HEK293T (cell line): ENCODE data around the gene FAM20B.

Experiments
- BHLHE40 ChIP-seq: fragments of 450-650 bp; IDR thresholded peaks from 2 replicates; pipeline ENCODE4 v1.6.1; 2016; ENCODE audit warnings: mild to moderate bottlenecking, moderate library complexity, borderline replicate concordance
- CTBP1 ChIP-seq: fragments of 450-650 bp; IDR thresholded peaks from 2 replicates; pipeline ENCODE4 v1.6.1; 2016; ENCODE audit warnings: borderline replicate concordance
- ELF4 ChIP-seq: fragments of 450-650 bp; IDR thresholded peaks from 2 replicates; pipeline ENCODE4 v1.6.1; 2017; ENCODE audit warnings: antibody characterized with exemption
- FOXM1 ChIP-seq: fragments of 450-650 bp; IDR thresholded peaks from 2 replicates; pipeline ENCODE4 v1.6.1; 2017; ENCODE audit warnings: mild to moderate bottlenecking, borderline replicate concordance
- HDGF ChIP-seq: fragments of 450-650 bp; IDR thresholded peaks from 2 replicates; pipeline ENCODE4 v1.6.1; 2017; ENCODE audit warnings: antibody characterized with exemption, borderline replicate concordance
- SUZ12 ChIP-seq: fragments of 450-650 bp; IDR thresholded peaks from 2 replicates; pipeline ENCODE4 v1.6.1; 2016; ENCODE audit warnings: mild to moderate bottlenecking

GRCh38 chr1:179066471-179066870 is 40.8 kb downstream of the FAM20B start:
- TF ChIP-seq BHLHE40 (no peak), SUZ12 (no peak), CTBP1 (no peak), FOXM1 (no peak), HDGF (no peak), ELF4 (no peak)
